RWPE2 (cell line): ENCODE results near the gene PRR5L.

ENCODE experiments used
- ATAC-seq: fragments of 200-7000 bp; cut with Tn5 transposase; 3 replicates; pipeline ENCODE4 v1.9.1; 2021; ENCODE audit warnings: low read depth
- DNase-seq: peaks from one replicate; pipeline ENCODE4 v3.0.0-alpha.2; 2020; ENCODE audit warnings: low spot score
- H3K27ac ChIP-seq: fragments of 450-650 bp; 2 replicates; pipeline ENCODE4 v1.5.1; 2017; ENCODE audit warnings: mild to moderate bottlenecking; ENCODE audit not compliant: poor library complexity, severe bottlenecking
- H3K27me3 ChIP-seq: fragments of 250-450 bp; sonication (Bioruptor Pico); 2 replicates; pipeline ENCODE4 v1.5.1; 2021; ENCODE audit warnings: mild to moderate bottlenecking, moderate library complexity; ENCODE audit not compliant: insufficient read depth, poor library complexity, severe bottlenecking
- H3K36me3 ChIP-seq: fragments of 250-450 bp; sonication (Bioruptor Pico); 2 replicates; pipeline ENCODE4 v1.5.1; 2020; ENCODE audit warnings: low read depth, mild to moderate bottlenecking, moderate library complexity
- H3K4me1 ChIP-seq: fragments of 250-450 bp; sonication (Bioruptor Pico); 2 replicates; pipeline ENCODE4 v1.5.1; 2021; ENCODE audit warnings: mild to moderate bottlenecking, moderate library complexity; ENCODE audit not compliant: insufficient read depth, poor library complexity, severe bottlenecking
- H3K4me3 ChIP-seq: fragments of 250-450 bp; sonication (Bioruptor Pico); 2 replicates; pipeline ENCODE4 v1.5.1; 2021; ENCODE audit warnings: mild to moderate bottlenecking, moderate library complexity; ENCODE audit not compliant: severe bottlenecking
- H3K9me3 ChIP-seq: fragments of 250-450 bp; sonication (Bioruptor Pico); 2 replicates; pipeline ENCODE4 v1.5.1; 2021; ENCODE audit warnings: mild to moderate bottlenecking, moderate library complexity; ENCODE audit not compliant: severe bottlenecking
- TF ChIP-seq, protein P1 (sequence below): fragments of 450-650 bp; IDR thresholded peaks from one replicate; pipeline ENCODE4 v1.5.1; 2017; ENCODE audit warnings: mild to moderate bottlenecking, moderate library complexity; ENCODE audit not compliant: poor library complexity, severe bottlenecking

The PRR5L gene

DNA sequence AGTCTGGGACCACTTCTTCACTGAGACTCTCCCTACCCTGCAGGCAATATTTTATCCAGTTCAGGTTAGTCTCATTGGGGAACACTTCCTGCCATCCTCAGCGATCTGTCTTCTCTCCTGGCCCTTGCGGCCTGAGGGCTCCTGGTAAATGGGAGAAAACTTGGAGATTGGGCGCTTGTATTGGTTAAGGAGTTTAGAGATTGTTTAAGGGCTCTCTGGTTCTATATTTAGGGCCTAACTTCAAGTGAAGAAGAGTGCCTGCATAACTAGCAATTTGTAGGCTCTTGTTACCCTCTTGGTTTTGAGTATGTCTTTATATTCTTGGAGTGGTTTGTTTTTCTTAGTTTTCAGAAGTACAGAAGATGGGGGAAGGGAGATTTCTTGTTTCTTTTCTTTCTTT is 141.3 kb downstream of the PRR5L start:
- DNase-seq, result no peak
- Histone ChIP-seq H3K4me1 (peaks cover 4% of the 10 kb centered on the region), H3K9me3 (no peaks in the 10 kb centered on the region), H3K36me3 (peaks cover 77% of the 10 kb centered on the region), H3K27me3 (no peaks in the 10 kb centered on the region), H3K27ac (no peak overlapping the region), H3K4me3 (no peak overlapping the region)
- TF ChIP-seq, protein P1, sequence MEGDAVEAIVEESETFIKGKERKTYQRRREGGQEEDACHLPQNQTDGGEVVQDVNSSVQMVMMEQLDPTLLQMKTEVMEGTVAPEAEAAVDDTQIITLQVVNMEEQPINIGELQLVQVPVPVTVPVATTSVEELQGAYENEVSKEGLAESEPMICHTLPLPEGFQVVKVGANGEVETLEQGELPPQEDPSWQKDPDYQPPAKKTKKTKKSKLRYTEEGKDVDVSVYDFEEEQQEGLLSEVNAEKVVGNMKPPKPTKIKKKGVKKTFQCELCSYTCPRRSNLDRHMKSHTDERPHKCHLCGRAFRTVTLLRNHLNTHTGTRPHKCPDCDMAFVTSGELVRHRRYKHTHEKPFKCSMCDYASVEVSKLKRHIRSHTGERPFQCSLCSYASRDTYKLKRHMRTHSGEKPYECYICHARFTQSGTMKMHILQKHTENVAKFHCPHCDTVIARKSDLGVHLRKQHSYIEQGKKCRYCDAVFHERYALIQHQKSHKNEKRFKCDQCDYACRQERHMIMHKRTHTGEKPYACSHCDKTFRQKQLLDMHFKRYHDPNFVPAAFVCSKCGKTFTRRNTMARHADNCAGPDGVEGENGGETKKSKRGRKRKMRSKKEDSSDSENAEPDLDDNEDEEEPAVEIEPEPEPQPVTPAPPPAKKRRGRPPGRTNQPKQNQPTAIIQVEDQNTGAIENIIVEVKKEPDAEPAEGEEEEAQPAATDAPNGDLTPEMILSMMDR, result no peak
- ATAC-seq, result no peak

DNA sequence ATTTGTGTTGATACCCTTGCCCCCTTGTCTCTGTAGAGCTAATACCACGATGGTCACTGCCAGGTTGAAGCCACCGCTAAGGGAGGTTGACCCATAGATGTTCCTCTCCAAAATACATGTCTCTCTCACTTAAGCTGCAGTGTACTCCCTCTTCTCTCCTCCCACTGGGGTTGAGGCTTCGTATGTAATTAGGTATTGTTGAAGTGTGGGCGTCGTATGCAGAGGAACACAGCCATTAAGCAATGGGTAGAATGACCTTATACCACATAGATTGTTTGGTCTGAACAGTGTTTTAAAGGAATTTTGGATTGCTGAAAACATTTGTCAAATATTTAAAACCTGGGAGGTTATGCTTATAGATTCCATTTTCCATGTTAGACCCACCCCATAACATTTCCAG is 142.0 kb downstream of the PRR5L start:
- H3K27ac ChIP-seq, result no peak overlapping the region
- H3K36me3 ChIP-seq, result peaks cover 75% of the 10 kb centered on the region

DNA sequence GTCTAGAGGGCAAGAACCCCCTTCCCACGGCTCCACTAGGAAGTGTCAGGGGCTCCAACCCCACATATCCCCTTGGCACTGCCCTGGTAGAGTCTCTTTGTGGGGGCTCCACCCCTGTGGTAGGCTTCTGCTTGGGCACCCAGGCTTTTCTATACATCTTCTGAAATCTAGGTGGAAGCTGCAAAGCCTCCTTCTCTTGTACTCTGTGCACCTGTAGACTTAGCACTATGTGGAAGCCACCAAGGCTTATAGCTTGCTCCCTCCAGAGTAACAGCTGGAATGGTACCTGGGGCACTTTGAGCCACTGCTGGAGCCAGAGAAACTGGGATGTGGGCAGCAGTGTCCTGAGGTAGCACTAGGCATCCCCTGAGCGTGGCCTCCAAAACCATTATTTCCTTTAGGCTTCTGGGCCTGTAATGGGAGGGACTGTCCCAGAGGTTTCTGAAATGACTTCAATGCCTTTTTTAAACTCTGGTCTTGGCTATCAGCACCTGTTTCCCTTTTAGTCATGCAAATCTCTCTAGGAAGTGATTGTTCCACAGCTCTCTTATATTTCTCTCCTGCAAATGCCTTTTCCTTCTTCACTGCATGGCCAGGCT is 145.6 kb downstream of the PRR5L start:
- no peak for ATAC-seq
- no peak for DNase-seq
- no peaks in the 10 kb centered on the region for H3K9me3 ChIP-seq
- H3K4me3 ChIP-seq, result no peak overlapping the region
- H3K27ac ChIP-seq, result no peak overlapping the region
- H3K36me3 ChIP-seq, result peaks cover 70% of the 10 kb centered on the region
- no peaks in the 10 kb centered on the region for H3K27me3 ChIP-seq
- TF ChIP-seq, protein P1, result no peak
- H3K4me1 ChIP-seq, result no peaks in the 10 kb centered on the region

More for the DNA sequence above, 142.0 kb downstream of the PRR5L start:
- Histone ChIP-seq H3K9me3 (no peaks in the 10 kb centered on the region), H3K4me3 (no peak overlapping the region), H3K27me3 (no peaks in the 10 kb centered on the region), H3K4me1 (no peaks in the 10 kb centered on the region)
- ATAC-seq (no peak), DNase-seq (no peak)
- TF ChIP-seq, protein P1, result no peak

DNA sequence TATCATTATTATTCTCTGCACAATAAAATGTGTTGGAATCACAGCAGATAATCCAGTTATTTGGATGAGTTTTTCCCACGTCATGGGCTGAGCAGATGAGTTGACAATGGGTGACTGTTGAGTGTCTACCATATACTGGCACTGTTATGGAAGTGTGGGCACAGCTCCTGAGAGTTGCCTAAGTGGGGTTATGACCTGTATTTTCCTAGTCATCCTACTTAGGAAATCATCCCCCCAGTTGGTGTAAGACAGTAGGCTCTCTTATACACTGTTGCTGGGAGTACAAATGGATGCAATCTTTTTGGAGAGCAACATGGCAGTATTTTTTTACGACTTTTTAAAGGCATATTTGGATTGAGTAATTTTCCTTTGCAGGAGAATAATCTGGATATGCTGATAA is 147.6 kb downstream of the PRR5L start:
- Histone ChIP-seq H3K4me3 (no peak overlapping the region), H3K4me1 (peaks cover 13% of the 10 kb centered on the region), H3K9me3 (no peaks in the 10 kb centered on the region), H3K27ac (no peak overlapping the region), H3K27me3 (no peaks in the 10 kb centered on the region), H3K36me3 (peaks cover 58% of the 10 kb centered on the region)
- TF ChIP-seq, protein P1, result no peak
- DNase-seq (no peak), ATAC-seq (no peak)

DNA sequence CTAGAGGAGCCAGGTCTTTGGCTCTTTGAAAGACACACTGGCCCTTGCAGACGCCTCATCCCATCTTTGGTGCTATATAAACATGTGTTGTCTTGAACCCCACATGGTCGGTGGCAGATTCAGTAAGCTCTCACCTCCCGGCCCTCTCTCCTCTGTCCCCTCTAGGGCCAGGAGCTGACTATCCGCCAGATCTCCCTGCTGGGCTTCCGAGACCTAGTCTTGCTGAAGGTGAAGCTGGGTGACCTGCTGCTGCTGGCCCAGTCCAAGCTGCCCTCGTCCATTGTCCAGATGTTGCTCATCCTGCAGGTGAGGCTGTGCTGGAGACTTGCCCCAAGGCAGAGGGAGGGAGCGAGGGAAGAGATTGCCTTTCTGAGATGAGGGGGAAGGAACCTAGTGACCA is 150.0 kb downstream of the PRR5L start:
- no peaks in the 10 kb centered on the region for H3K9me3 ChIP-seq
- no peaks in the 10 kb centered on the region for H3K27me3 ChIP-seq
- H3K27ac ChIP-seq, result peak overlapping the region; percentile 71
- DNase-seq (no peak), ATAC-seq (no peak)
- TF ChIP-seq, protein P1, result no peak
- peaks cover 60% of the 10 kb centered on the region for H3K36me3 ChIP-seq
- no peak overlapping the region for H3K4me3 ChIP-seq
- H3K4me1 ChIP-seq, result peaks cover 13% of the 10 kb centered on the region
